Measurements from ENCODE around the gene CPNE5. TPM values are rescaled to one million over a fixed set of nuclear protein-coding genes. Genes with fewer than 3 reads are reported as not detected.
"Not testable (repeated sequence)": the region's sequence is repeated elsewhere in the genome, so short reads cannot be mapped to it uniquely, and the experiment has no call there.

The CPNE5 gene
- total RNA-seq, 2 donors from 2014 or later, result 0.85 to 1.6 TPM

- no peaks in the 10 kb centered on the region for H3K27me3 ChIP-seq (replicated peaks; ENCODE audit: insufficient read depth)
- H3K4me3 ChIP-seq, result no peak overlapping the region
- H3K9me3 ChIP-seq, result no peaks in the 10 kb centered on the region
- H3K27ac ChIP-seq, result no peak overlapping the region
- no peak for ATAC-seq (ENCODE audit: insufficient number of reproducible peaks, low FRiP score, low read depth)
- DNase-seq (ENCODE audit: low spot score), result no peak
- H3K36me3 ChIP-seq, result no peaks in the 10 kb centered on the region
- TF ChIP-seq CTCF (IDR thresholded peaks at IDR 0.05), result no peak
- H3K4me1 ChIP-seq (ENCODE audit: control insufficient read depth in 1 of 2, low read depth in 2 of 2), result peaks cover 0 to 6% of the 10 kb centered on the region in 2 donors
These were observed 21.4 kb downstream of the CPNE5 start for GRCh38 chr6:36817847-36818246.

- no peak overlapping the region for H3K27ac ChIP-seq
- DNase-seq (ENCODE audit: low spot score), result no peak
- H3K9me3 ChIP-seq, result no peaks in the 10 kb centered on the region
- no peaks in the 10 kb centered on the region for H3K27me3 ChIP-seq (replicated peaks; ENCODE audit: insufficient read depth)
- H3K4me3 ChIP-seq, result no peak overlapping the region
- peaks cover 0 to 6% of the 10 kb centered on the region in 2 donors for H3K4me1 ChIP-seq (ENCODE audit: control insufficient read depth in 1 of 2, low read depth in 2 of 2)
- H3K36me3 ChIP-seq, result no peaks in the 10 kb centered on the region
- TF ChIP-seq CTCF (IDR thresholded peaks at IDR 0.05), result no peak
- no peak for ATAC-seq (ENCODE audit: insufficient number of reproducible peaks, low FRiP score, low read depth)
These were observed 21.9 kb downstream of the CPNE5 start for GRCh38 chr6:36817176-36817817.

GRCh38 chr6:36815962-36816735 lies 23.1 kb downstream of the CPNE5 start:
- no peak for TF ChIP-seq CTCF (IDR thresholded peaks at IDR 0.05)
- no peak for ATAC-seq (ENCODE audit: insufficient number of reproducible peaks, low FRiP score, low read depth)

GRCh38 chr6:36814249-36814648 lies 25.0 kb downstream of the CPNE5 start:
- H3K27me3 ChIP-seq (replicated peaks; ENCODE audit: insufficient read depth), result no peaks in the 10 kb centered on the region
- TF ChIP-seq CTCF (IDR thresholded peaks at IDR 0.05), result no peak
- no peak for ATAC-seq (ENCODE audit: insufficient number of reproducible peaks, low FRiP score, low read depth)
- no peaks in the 10 kb centered on the region for H3K9me3 ChIP-seq
- H3K4me3 ChIP-seq, result no peak overlapping the region
- no peak for DNase-seq (ENCODE audit: low spot score)
- no peaks in the 10 kb centered on the region for H3K36me3 ChIP-seq
- peaks cover 0 to 6% of the 10 kb centered on the region in 2 donors for H3K4me1 ChIP-seq (ENCODE audit: control insufficient read depth in 1 of 2, low read depth in 2 of 2)
- no peak overlapping the region for H3K27ac ChIP-seq

More at GRCh38 chr6:36815962-36816735, 23.1 kb downstream of the CPNE5 start:
- H3K9me3 ChIP-seq, result no peaks in the 10 kb centered on the region
- no peak for DNase-seq (ENCODE audit: low spot score)
- H3K4me1 ChIP-seq (ENCODE audit: control insufficient read depth in 1 of 2, low read depth in 2 of 2), result peaks cover 0 to 6% of the 10 kb centered on the region in 2 donors
- no peak overlapping the region for H3K4me3 ChIP-seq
- H3K27ac ChIP-seq, result no peak overlapping the region
- no peaks in the 10 kb centered on the region for H3K36me3 ChIP-seq
- H3K27me3 ChIP-seq (replicated peaks; ENCODE audit: insufficient read depth), result no peaks in the 10 kb centered on the region

GRCh38 chr6:36813526-36813925 lies 25.7 kb downstream of the CPNE5 start:
- no peaks in the 10 kb centered on the region for H3K9me3 ChIP-seq
- H3K36me3 ChIP-seq, result no peaks in the 10 kb centered on the region
- ATAC-seq (ENCODE audit: insufficient number of reproducible peaks, low FRiP score, low read depth) (no peak), DNase-seq (ENCODE audit: low spot score) (no peak)
- peaks cover 0 to 1% of the 10 kb centered on the region in 2 donors for H3K4me1 ChIP-seq (ENCODE audit: control insufficient read depth in 1 of 2, low read depth in 2 of 2)
- H3K27me3 ChIP-seq (replicated peaks; ENCODE audit: insufficient read depth), result no peaks in the 10 kb centered on the region
- H3K4me3 ChIP-seq, result no peak overlapping the region
- H3K27ac ChIP-seq, result no peak overlapping the region
- no peak for TF ChIP-seq CTCF (IDR thresholded peaks at IDR 0.05)

GRCh38 chr6:36813047-36813446 lies 26.2 kb downstream of the CPNE5 start:
- not testable (repeated sequence) for H3K27me3 ChIP-seq (replicated peaks; ENCODE audit: insufficient read depth); H3K27ac ChIP-seq; H3K4me1 ChIP-seq (ENCODE audit: control insufficient read depth in 1 of 2, low read depth in 2 of 2); H3K36me3 ChIP-seq; ATAC-seq (ENCODE audit: insufficient number of reproducible peaks, low FRiP score, low read depth); DNase-seq (ENCODE audit: low spot score); H3K4me3 ChIP-seq; H3K9me3 ChIP-seq
